CD14-positive monocyte (primary cell): ENCODE data around the gene PSD4. TPM values are rescaled to one million over a fixed set of nuclear protein-coding genes. Genes with fewer than 3 reads are reported as not detected.

ENCODE experiments used
- DNase-seq, 3 donors: peaks; one replicate each; pipeline ENCODE4 v3.0.0-alpha.2; 2011 to 2022
- H2AFZ ChIP-seq: 2 replicates; pipeline ENCODE4 v1.6.0; 2012; ENCODE audit warnings: mild to moderate bottlenecking, low read depth, low read length, inconsistent platforms; ENCODE audit not compliant: insufficient read depth, poor library complexity, severe bottlenecking
- H3K27ac ChIP-seq, 2 donors: 1 replicate in 1 of 2; 2 replicates in 1 of 2; pipeline ENCODE4 v1.5.1; 2012 to 2013; ENCODE audit warnings: low read length in 2 of 2, control low read depth in 1 of 2, inconsistent platforms in 1 of 2, low read depth in 1 of 2, mild to moderate bottlenecking in 1 of 2
- H3K27me3 ChIP-seq, 2 donors: one replicate each; pipeline versions ENCODE4 v1.6.0 to v1.6.1; 2011 to 2013; ENCODE audit warnings: low read length in 2 of 2; ENCODE audit not compliant: control insufficient read depth in 2 of 2, insufficient read depth in 2 of 2
- H3K36me3 ChIP-seq, 2 donors: replicated peaks in 1 of 2; 1 replicate in 1 of 2; 2 replicates in 1 of 2; pipeline versions ENCODE4 v1.5.1 to v1.6.1; 2012 to 2013; ENCODE audit warnings: low read length in 2 of 2, control low read depth in 1 of 2, inconsistent platforms in 1 of 2, mild to moderate bottlenecking in 1 of 2; ENCODE audit not compliant: insufficient read depth in 2 of 2, control insufficient read depth in 1 of 2
- H3K4me1 ChIP-seq, 2 donors: 1 replicate in 1 of 2; 2 replicates in 1 of 2; pipeline versions ENCODE4 v1.5.1 to v1.6.1; 2012 to 2013; ENCODE audit warnings: low read length in 2 of 2, control low read depth in 1 of 2, inconsistent platforms in 1 of 2, mild to moderate bottlenecking in 1 of 2, moderate library complexity in 1 of 2; ENCODE audit not compliant: insufficient read depth in 2 of 2, control insufficient read depth in 1 of 2
- H3K4me2 ChIP-seq: replicated peaks from 2 replicates; pipeline ENCODE3; 2012; ENCODE audit warnings: low read length, moderate library complexity, mild to moderate bottlenecking; ENCODE audit not compliant: poor library complexity, severe bottlenecking; ENCODE audit errors: extremely low read depth
- H3K4me3 ChIP-seq, 3 experiments: fragments of 200-600 bp in 1 of 3; sonication (generic) in 1 of 3; replicated peaks in 1 of 3; 1 replicate in 2 of 3; 2 replicates in 1 of 3; pipeline ENCODE4 v1.5.1; 2011 to 2013; ENCODE audit warnings: low read length in 3 of 3, mild to moderate bottlenecking in 3 of 3, control low read depth in 2 of 3, low read depth in 2 of 3, inconsistent platforms in 1 of 3, moderate library complexity in 1 of 3
- H3K79me2 ChIP-seq: 2 replicates; pipeline ENCODE4 v1.6.0; 2012; ENCODE audit warnings: mild to moderate bottlenecking, control low read depth, inconsistent platforms, low read length, moderate library complexity; ENCODE audit not compliant: insufficient read depth
- H3K9ac ChIP-seq: 2 replicates; pipeline ENCODE4 v1.6.0; 2017; ENCODE audit warnings: low read length, mild to moderate bottlenecking; ENCODE audit not compliant: insufficient read depth, poor library complexity, severe bottlenecking
- H3K9me3 ChIP-seq, 2 donors: replicated peaks in 1 of 2; 1 replicate in 1 of 2; 2 replicates in 1 of 2; pipeline versions ENCODE4 v1.5.1 to v1.6.1; 2012 to 2013; ENCODE audit warnings: low read length in 2 of 2, control low read depth in 1 of 2; ENCODE audit not compliant: control insufficient read depth in 1 of 2, insufficient read depth in 1 of 2
- H4K20me1 ChIP-seq: 2 replicates; pipeline ENCODE4 v1.6.0; 2012; ENCODE audit warnings: mild to moderate bottlenecking, low read length, control low read depth, moderate library complexity; ENCODE audit not compliant: insufficient read depth
- H3K27ac Mint-ChIP-seq, 7 donors: one replicate each; pipeline ENCODE4 v1.8.0; 2020; ENCODE audit warnings: mild to moderate bottlenecking in 7 of 7, mixed read lengths in 7 of 7, moderate library complexity in 6 of 7, inconsistent platforms in 2 of 7
- H3K27me3 Mint-ChIP-seq, 3 donors: one replicate each; pipeline ENCODE4 v1.8.0; 2021 to 2022; ENCODE audit warnings: low read depth in 3 of 3, mild to moderate bottlenecking in 3 of 3, mixed read lengths in 3 of 3, moderate library complexity in 3 of 3, inconsistent platforms in 1 of 3
- H3K36me3 Mint-ChIP-seq, 2 donors: one replicate each; pipeline ENCODE4 v1.8.0; 2020; ENCODE audit warnings: mixed read lengths in 2 of 2, inconsistent platforms in 1 of 2, mild to moderate bottlenecking in 1 of 2
- H3K4me1 Mint-ChIP-seq: one replicate; pipeline ENCODE4 v1.8.0; 2020; ENCODE audit warnings: mild to moderate bottlenecking, mixed read lengths
- H3K4me3 Mint-ChIP-seq, 2 donors: one replicate each; pipeline ENCODE4 v1.8.0; 2020; ENCODE audit warnings: mild to moderate bottlenecking in 2 of 2, mixed read lengths in 2 of 2, moderate library complexity in 1 of 2
- H3K9me3 Mint-ChIP-seq, 7 donors: one replicate each; pipeline ENCODE4 v1.8.0; 2020 to 2022; ENCODE audit warnings: mixed read lengths in 7 of 7, mild to moderate bottlenecking in 6 of 7, moderate library complexity in 6 of 7, inconsistent platforms in 2 of 7
- WGBS: methylation state at CpG from one replicate; pipeline ENCODE4 v1.1.5; 2013; ENCODE audit warnings: missing lambda C conversion rate; ENCODE audit not compliant: insufficient coverage; 5-methylcytosine and 5-hydroxymethylcytosine counted together
- intact Hi-C, 2 donors: fragments of 100-400 bp; cut with micrococcal nuclease; formaldehyde crosslinking; loops; one replicate each; pipeline versions ENCODE4 v1.15.0 to v1.15.1; 2023
- polyA plus RNA-seq, 3 donors: library from polyadenylated mRNA; depleted of rRNA in 1 of 3; unstranded in 2 of 3; stranded (reverse) in 1 of 3; fragments of 300-500 nt in 2 of 3; fragments of >200 nt in 1 of 3; fragmentation: Illumina TruSeq in 2 of 3; gene quantifications; 1 replicate in 2 of 3; 2 replicates in 1 of 3; pipeline ENCODE4 v1.2.3, GENCODE V29; 2012 to 2021
- TF ChIP-seq, protein P1 (sequence below): fragments of 200-600 bp; IDR thresholded peaks from one replicate; pipeline ENCODE4 v1.8.0; 2022; ENCODE audit warnings: antibody characterized with exemption, mild to moderate bottlenecking

Gene PSD4
- polyA plus RNA-seq, 3 donors = 11.0 to 47.0 (median 18.2) TPM

DNA sequence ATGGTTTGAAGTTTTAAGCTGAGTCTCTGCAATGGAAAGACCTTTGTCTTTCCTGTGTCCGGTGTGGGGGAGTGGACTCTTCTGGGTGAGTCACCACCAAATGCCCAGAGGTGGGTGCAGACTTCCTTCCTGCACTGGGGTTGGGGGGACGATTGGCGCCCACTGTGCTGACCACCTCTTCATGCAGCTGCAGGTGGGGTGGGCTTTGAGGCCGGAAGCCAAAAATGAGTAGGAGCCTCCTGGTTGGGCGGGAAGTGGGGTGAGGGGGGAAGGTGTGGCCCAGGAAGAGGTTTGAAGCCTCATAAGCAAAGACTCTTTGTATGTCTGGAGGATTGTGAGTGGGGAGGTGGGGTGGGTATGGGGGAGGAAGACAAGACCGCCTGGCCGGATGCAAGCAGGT lies 77.3 kb downstream of the PSD4 start:
- H3K9me3 Mint-ChIP-seq = peaks cover 0 to 10% (median 3%) of the 10 kb centered on the region in 7 donors
- 12% methylated on average over 5 of the region's 7 CpGs for WGBS
- H3K36me3 ChIP-seq = no peaks in the 10 kb centered on the region
- H3K4me3 Mint-ChIP-seq = no peak overlapping the region
- no peak overlapping the region for H3K4me3 ChIP-seq
- no peaks in the 10 kb centered on the region for H3K79me2 ChIP-seq
- H2AFZ ChIP-seq = peak overlapping the region; percentile 20
- peaks cover 0 to 10% of the 10 kb centered on the region in 2 donors for H3K4me1 ChIP-seq
- no peak overlapping the region for H3K4me2 ChIP-seq
- TF ChIP-seq, protein P1, sequence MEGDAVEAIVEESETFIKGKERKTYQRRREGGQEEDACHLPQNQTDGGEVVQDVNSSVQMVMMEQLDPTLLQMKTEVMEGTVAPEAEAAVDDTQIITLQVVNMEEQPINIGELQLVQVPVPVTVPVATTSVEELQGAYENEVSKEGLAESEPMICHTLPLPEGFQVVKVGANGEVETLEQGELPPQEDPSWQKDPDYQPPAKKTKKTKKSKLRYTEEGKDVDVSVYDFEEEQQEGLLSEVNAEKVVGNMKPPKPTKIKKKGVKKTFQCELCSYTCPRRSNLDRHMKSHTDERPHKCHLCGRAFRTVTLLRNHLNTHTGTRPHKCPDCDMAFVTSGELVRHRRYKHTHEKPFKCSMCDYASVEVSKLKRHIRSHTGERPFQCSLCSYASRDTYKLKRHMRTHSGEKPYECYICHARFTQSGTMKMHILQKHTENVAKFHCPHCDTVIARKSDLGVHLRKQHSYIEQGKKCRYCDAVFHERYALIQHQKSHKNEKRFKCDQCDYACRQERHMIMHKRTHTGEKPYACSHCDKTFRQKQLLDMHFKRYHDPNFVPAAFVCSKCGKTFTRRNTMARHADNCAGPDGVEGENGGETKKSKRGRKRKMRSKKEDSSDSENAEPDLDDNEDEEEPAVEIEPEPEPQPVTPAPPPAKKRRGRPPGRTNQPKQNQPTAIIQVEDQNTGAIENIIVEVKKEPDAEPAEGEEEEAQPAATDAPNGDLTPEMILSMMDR = no peak
- no peak overlapping the region for H3K27ac ChIP-seq
- H4K20me1 ChIP-seq = no peaks in the 10 kb centered on the region
- H3K4me1 Mint-ChIP-seq = peaks cover 18% of the 10 kb centered on the region
- H3K9me3 ChIP-seq = no peaks in the 10 kb centered on the region
- peaks cover 3 to 4% of the 10 kb centered on the region in 2 donors for H3K36me3 Mint-ChIP-seq
- intact Hi-C loops = loop anchor here in 1 of 2 donors (5.0 kb wide), 1 partner anchor 116 kb away; no protein-coding TSS in a partner anchor
- no peaks in the 10 kb centered on the region for H3K27me3 ChIP-seq
- H3K27ac Mint-ChIP-seq = no peak overlapping the region
- H3K9ac ChIP-seq = no peak overlapping the region
- DNase-seq = no peak
- peaks cover 1 to 3% (median 3%) of the 10 kb centered on the region in 3 donors for H3K27me3 Mint-ChIP-seq

DNA sequence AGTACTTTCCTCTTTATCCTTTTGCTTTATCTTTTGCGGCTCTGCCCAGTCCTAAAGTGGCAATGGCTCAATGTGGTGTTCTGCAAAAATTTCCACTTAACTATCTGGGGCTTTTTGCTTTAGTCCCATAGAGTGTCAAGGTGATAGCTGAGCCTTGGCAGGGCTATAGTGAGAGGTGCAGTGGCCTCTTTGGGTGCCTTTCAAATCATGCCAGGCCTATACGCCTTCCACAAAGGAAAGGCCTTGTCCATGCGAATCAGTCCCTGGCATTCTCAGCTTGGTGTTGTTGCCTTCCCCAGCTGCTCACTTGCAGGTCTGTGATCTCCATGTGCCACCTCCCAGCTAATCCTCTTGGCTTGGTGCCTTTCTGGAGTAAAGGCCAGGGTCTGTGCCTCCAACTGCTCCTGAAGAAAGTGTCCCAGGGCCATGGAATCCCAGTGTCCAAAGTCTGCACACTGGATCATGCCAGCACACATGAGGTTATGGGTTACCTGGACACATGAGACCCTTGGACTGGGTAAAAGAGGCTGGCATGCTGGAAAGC lies 78.3 kb downstream of the PSD4 start:
- Mint-ChIP-seq H3K9me3 (peaks cover 0 to 10% (median 2%) of the 10 kb centered on the region in 7 donors), H3K4me1 (peaks cover 27% of the 10 kb centered on the region), H3K4me3 (no peak overlapping the region), H3K27me3 (peaks cover 1 to 3% (median 2%) of the 10 kb centered on the region in 3 donors), H3K27ac (no peak overlapping the region), H3K36me3 (peaks cover 3 to 6% of the 10 kb centered on the region in 2 donors)
- no peak overlapping the region for H3K27ac ChIP-seq
- H3K36me3 ChIP-seq = no peaks in the 10 kb centered on the region
- H3K9me3 ChIP-seq = no peaks in the 10 kb centered on the region
- H3K79me2 ChIP-seq = no peaks in the 10 kb centered on the region
- H3K4me3 ChIP-seq = no peak overlapping the region
- H4K20me1 ChIP-seq = no peaks in the 10 kb centered on the region
- no peak overlapping the region for H3K4me2 ChIP-seq
- no peak overlapping the region for H2AFZ ChIP-seq
- TF ChIP-seq, protein P1 = no peak
- H3K4me1 ChIP-seq = peaks cover 3 to 18% of the 10 kb centered on the region in 2 donors
- no peak for DNase-seq
- H3K9ac ChIP-seq = no peak overlapping the region
- WGBS = 95% methylated on average over 2 of the region's 3 CpGs
- H3K27me3 ChIP-seq = no peaks in the 10 kb centered on the region
- intact Hi-C loops = loop anchor here in 1 of 2 donors (5.0 kb wide), 1 partner anchor 115 kb away; no protein-coding TSS in a partner anchor
